AG09309 (cell line): ENCODE data around the gene SUGCT.
"Not testable (repeated sequence)": the region's sequence is repeated elsewhere in the genome, so short reads cannot be mapped to it uniquely, and the experiment has no call there.

Source experiments
- DNase-seq: peaks from one replicate; pipeline ENCODE4 v3.0.0-alpha.2; 2010; ENCODE audit warnings: low read depth
- H3K4me3 ChIP-seq: 2 replicates; pipeline ENCODE4 v1.5.1; 2011; ENCODE audit warnings: mild to moderate bottlenecking, low read depth, low read length, moderate library complexity; ENCODE audit not compliant: control insufficient read depth
- TF ChIP-seq, protein P1 (sequence below): IDR thresholded peaks from 2 replicates; pipeline ENCODE4 v1.5.1; 2011; ENCODE audit warnings: mild to moderate bottlenecking, low read depth, low read length, inconsistent platforms; ENCODE audit not compliant: insufficient read depth, control insufficient read depth; ENCODE audit errors: missing control alignments

Gene SUGCT

DNA sequence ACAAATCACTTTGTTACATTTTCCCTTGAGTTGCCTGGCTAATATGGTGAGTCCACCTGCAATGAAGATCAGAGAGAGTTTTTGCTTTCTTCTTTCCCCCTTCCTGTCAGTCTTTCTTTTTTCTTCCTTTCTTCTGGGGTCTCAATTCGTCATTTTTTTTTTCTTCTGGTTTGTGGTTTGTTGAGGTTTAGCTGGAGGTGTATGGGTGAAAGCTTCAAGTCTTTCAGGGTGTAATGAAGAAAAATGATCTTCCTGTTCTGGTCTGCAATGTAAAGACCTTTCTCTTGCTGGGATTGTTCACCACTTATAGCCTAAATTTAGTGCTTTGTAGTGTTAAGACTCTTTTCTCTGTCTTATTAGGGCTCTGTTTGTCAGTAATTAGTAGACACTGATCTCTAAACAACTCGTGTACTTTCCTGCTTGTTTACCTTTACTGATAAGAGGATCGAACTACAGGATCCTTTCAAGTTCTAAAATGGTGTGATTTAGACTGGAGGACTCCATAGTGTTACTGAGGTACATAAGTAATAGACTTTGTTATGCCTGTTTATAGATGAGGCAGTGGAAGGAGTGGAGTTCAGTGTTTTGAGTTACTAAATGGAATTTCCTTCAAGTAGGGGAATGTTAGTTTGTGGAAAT, 129.1 kb downstream of the SUGCT start:
- TF ChIP-seq, protein P1, sequence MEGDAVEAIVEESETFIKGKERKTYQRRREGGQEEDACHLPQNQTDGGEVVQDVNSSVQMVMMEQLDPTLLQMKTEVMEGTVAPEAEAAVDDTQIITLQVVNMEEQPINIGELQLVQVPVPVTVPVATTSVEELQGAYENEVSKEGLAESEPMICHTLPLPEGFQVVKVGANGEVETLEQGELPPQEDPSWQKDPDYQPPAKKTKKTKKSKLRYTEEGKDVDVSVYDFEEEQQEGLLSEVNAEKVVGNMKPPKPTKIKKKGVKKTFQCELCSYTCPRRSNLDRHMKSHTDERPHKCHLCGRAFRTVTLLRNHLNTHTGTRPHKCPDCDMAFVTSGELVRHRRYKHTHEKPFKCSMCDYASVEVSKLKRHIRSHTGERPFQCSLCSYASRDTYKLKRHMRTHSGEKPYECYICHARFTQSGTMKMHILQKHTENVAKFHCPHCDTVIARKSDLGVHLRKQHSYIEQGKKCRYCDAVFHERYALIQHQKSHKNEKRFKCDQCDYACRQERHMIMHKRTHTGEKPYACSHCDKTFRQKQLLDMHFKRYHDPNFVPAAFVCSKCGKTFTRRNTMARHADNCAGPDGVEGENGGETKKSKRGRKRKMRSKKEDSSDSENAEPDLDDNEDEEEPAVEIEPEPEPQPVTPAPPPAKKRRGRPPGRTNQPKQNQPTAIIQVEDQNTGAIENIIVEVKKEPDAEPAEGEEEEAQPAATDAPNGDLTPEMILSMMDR, result no peak
- no peak overlapping the region for H3K4me3 ChIP-seq
- DNase-seq, result no peak

DNA sequence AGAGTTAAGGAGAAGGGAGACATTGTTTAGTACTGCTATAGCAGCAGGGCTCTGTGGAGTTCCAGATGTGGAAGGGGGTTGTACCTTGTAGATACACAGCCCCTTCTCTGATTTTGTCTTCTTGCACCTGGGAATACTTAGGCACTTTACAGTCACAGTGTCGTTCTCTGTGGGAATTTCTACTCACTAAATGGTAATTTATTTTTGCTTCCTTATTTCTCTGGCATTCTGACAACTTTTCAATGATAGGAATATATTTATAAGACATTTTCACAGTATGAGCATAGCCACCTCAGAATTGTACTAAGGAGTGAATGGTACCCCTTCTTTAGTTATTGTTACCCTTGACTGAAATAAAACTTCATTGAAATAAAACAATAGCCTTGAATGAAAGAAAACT, 132.8 kb downstream of the SUGCT start:
- no peak for DNase-seq
- H3K4me3 ChIP-seq, result no peak overlapping the region
- TF ChIP-seq, protein P1, result no peak

DNA sequence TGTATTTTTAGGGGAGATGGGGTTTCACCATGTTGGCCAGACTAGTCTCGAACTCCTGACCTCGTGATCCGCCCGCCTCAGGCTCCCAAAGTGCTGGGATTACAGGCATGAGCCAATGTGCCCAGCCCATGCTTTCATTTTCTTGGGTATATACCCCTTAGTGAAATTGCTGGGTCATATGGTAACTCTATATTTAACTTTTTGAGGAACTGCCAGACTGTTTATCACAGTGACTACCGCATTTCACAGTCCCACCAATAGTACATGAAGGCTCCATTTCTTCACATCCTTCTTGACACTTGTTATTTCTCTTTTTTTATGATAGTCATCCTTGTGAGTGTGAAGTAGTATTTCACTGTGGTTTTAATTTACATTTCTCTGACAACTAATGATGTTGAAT, 134.0 kb downstream of the SUGCT start:
- not testable (repeated sequence) for DNase-seq, H3K4me3 ChIP-seq

DNA sequence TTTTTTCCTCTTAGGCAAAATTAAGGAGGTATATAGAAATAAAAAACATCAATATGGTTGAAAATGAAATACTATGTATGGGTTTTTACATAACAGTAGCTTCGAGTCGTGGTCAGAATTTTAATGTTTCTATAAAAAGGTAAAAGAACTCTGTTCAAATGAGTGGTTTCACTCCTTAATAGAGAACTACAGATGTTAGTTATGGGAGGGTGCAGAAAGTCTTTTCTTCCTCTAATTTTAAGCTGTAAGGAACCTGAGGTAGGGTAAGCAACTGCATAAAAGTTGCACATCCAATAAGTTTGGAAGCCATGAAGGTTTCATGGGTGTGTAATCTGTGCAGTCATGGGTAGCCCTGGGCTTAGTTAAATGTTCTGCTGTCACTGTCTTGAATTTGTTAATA, 141.3 kb downstream of the SUGCT start:
- TF ChIP-seq, protein P1, result no peak
- H3K4me3 ChIP-seq, result no peak overlapping the region
- no peak for DNase-seq

DNA sequence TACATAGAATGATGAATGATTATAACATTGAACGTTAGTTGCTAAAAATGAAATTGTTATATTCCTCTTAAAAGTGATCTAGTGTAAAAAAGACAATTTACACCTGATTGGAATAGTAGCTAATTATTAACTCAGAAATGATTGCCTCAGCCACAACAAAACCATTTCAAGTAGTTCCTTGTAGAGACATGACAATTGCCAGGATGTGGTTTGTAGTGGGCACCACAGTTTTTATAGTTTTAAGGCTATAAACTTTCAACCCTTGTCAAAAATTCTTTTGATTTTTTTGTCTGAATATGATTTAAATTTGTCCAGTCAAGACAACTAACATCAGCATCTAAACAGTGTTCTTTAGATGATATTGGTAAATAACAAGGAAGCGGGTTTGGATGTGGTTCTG, 145.2 kb downstream of the SUGCT start:
- TF ChIP-seq, protein P1, result no peak

DNA sequence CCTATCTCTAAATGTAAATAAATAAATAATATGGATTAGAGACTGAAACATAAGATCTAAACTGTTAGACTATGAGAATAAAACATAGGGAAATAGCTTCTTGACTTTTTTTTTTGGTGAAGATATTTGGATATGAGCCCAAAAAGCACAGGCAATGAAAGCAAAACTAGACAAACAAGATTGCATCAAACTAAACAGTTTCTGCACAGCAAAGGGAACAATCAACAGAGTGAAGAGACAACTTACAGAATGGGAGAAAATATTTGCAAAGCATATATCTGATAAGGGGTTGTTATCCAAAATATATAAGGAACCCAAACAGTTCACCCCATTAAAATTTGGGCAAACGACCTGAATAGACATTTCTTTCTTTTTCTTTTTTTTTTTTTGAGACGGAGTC, 148.1 kb downstream of the SUGCT start:
- H3K4me3 ChIP-seq, result no peak overlapping the region
- TF ChIP-seq, protein P1, result no peak
- DNase-seq, result no peak

More for the DNA sequence above, 145.2 kb downstream of the SUGCT start:
- no peak for DNase-seq
- no peak overlapping the region for H3K4me3 ChIP-seq

DNA sequence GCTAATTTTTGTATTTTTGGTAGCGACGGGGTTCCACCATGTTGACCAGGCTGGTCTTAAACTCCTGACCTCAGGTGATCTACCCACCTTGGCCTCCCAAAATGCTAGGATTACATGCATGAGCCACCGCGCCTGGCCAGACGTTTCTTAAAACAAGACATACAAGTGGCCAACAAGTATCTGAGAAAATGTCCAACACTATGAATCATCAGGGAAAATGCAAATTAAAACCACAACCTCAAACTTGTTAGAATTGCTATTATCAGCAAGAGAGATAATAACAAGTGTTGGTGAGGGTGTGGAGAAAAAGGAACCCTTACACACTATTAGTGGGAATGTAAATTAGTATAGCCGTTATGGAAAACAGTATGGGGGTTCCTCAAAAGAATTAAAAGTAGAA, 148.6 kb downstream of the SUGCT start:
- no peak overlapping the region for H3K4me3 ChIP-seq
- TF ChIP-seq, protein P1, result no peak
- DNase-seq, result no peak
